ENCODE data around the gene HELZ2.

The HELZ2 gene

DNA sequence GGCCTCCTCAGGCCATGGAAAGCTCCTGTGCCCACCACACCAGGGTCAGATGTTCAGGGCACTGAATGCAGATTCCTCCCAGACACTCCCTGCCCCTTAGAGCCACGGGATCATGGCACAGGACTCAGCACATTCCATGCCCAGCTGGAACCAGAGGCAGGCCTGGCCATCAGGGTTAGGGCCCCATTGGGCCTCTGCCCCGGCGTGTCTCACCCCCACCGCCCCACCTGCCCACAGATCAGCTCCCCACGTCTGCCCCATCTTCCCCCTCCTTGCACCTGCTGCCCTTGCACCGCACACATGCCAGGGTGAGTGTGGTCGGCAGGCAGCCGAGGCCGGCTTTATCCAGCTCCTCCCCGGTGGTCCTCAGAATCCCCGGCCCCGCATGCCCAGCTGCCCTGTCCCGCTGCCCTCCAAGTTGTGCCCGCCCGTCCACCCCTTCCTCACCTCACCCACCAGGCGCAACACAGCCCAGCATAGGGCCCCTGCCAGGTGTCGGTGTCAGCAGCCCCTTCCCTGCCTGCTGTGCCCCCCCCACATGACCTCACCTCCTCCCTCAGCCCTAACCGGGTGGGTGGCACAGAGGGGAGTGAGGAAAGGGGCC, 24.3 kb downstream of the HELZ2 start:
- DNase-seq: no peak

DNA sequence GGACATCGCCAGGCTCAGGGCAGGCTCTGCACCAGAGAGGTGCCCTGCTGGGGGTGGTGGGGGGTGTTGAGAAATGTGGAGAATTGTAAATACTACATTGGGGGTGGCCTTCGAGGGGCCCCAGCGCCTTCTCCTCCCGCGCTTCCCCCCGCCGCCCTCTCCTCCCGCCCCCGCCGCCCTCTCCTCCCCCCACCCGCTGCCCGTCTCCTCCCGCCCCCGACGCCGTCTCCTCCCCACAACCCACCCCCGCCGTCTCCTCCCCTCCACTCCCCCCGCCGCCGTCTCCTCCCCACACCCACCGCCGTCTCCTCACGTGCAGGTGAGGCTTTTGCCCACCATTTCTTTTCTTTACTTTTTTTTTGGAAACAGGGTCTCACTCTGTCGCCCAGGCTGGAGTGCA, 25.0 kb downstream of the HELZ2 start:
- no peak for DNase-seq

DNA sequence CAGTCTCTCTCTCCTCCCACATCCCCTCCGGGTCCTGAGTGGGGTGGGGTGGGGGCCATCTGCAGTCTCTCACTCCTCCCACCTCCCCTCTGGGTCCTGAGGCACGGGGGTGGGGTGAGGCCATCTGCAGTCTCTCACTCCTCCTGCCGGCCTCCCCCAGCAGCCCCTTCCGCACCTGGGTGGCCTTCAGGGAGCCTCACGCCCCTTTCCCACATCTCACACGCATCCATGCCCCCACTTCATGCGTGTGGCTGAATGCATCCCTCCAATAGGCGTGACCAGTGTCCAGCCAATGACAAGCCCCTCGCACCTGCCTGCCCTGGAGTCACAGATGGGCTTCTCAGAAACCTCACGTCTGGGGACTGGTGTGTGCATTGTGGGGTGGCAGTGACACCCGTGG, 25.5 kb downstream of the HELZ2 start:
- DNase-seq: no peak

DNA sequence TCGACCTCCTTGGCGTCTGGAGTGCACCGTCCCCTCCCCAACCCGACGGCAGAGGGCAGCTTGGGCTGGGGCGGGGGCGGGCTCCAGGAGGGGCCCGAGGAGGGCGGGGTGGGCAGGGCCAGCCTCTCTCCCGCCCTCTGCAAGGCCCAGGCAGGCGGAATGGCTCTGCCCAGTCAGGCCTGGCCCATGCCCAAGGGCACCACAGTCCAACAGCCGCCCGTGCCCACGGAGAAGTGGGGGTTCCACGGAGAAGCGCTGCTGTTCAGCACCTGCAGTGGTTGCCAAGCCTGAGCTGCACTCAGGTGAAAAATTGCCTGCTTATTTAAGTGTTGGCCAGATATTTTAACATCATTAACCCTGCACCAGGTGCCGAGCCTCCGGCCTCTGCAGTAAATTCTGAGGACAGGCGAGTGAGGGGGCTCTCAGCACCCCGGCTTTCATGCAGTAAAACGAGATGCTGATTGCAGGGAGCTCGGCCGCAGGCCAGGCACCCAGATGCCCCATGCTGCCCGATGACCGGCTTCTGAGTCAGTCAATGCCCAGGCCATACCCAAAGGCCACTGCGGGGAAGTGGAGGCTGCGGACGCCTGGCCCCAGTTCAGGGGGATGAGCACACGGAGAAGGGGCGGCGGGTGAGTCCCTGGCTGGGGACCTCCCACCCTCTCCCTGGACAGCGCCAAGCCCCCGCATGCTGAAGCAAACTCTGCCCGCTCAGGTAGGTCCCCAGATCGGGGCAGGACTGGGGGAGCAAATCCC, 26.1 kb downstream of the HELZ2 start, which contains the start of gene SRMS:
SRMS (minus strand) TSS at position 25 of the 756 bp plus-strand sequence. CDS start 286 bp downstream, outside the sequence.
- DNase-seq: no peak

DNA sequence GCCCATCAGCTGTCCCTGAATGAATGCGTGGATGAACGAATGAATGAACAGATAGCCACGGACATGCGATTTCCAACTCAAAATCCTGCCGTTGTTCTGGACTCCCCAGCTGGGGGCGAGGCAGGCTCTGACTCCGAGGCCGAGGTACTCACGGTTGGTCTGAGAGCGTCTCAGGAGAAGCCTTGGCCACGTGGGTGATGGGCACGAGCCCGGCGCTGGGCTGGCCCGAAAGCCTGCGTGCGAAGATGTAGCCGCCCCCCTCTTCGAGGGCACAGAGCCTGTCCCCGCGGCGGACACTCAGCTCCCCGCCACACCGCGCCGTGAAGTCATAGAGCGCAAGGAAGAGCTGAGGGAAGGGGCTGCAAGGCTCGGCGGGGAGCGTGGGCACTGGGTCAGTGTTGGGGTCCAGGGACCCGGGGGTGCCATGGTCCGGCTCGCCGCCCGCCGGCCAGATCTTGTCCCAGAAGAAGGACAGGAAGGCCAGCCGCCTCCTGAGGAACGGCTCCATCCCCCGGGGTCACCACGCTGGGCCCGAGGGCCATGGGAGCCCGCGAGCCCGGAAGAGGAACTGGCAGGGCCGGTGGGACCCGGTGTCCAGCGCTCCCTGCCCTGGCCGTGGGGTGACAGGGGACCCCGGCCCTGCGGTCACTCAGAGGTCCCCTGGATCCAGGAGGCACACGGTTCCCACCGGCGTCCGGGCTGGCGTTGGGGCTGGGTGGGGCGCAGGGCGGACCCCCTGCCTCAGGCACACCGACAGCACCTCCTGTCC, 26.9 kb downstream of the HELZ2 start:
- no peak for DNase-seq

DNA sequence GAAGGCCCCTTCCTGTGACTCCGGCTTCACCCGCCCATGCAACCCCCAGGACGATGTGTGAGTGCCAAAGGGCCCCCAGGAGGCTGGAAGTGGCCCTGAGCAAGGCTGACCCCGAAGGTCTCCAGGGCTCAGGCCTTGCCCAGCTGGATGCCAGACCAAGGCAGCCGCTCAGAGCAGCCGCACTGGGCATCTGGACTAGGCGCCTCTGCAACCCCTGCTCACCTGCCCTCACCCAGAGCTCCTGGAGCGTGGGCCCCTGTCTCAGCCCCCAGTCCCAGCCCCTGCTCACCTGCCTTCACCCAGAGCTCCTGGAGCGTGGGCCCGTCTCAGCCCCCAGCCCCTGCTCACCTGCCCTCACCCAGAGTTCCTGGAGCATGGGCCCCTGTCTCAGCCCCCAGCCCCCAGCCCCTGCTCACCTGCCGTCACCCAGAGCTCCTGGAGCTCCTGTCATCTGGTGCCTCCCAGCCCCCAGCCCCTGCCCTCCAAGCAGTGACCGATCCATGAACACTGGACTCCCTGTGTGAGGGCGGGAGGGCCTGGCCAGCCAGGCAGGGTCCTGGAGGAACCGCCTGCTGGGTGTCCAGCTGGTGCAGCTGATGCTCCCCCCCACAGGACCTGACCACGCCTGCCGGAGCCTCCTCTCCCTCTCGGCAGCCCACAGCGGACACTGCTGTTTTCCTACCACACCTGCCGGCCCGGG, 27.6 kb downstream of the HELZ2 start:
- DNase-seq: no peak

DNA sequence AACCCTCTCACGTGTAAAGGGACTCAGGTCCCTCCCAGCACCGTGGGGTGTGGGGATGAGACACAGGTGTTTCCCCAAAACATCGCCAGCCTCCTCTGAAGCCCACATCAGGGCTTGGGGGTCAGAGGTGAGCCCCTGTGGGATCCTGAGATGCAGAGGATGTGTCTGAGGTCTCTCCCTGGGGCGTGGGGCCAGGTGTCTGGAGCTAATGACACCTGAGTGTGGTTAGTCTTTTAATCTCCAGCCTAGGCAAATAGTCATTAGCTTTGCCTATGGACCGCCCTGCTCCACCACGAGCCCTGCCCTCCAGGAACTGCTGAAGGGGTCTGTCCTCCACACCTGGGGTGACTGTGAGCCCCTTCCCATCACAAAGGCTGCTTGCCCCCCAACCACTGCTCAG, 28.2 kb downstream of the HELZ2 start:
- DNase-seq: no peak

DNA sequence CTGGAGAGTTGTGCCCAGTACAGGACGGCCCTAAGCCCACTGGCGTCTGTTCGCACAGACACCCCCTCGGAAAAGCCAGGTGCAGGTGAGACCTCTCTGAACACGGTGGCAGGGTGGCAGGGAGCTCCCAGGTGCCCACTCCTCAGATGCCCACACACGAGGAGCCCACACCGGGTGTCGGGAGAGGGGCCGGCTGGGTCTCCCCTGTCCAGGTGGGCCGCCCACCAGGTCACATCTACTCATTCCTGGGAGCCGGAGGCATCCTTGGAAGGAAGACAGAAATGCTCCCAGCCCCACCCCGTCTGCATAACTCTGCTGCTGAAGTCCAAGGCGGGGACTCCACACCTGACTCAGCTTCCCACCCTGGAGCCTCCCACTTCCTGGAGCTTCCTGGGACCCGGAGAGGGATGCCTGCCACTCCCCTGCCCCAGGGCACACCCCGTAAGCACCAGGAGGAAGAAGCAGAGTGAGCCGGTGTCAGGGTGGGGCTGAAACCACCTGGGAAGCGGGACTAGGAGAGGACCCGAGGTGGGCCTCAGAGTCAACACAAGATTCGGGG, 29.0 kb downstream of the HELZ2 start:
- no peak for DNase-seq

DNA sequence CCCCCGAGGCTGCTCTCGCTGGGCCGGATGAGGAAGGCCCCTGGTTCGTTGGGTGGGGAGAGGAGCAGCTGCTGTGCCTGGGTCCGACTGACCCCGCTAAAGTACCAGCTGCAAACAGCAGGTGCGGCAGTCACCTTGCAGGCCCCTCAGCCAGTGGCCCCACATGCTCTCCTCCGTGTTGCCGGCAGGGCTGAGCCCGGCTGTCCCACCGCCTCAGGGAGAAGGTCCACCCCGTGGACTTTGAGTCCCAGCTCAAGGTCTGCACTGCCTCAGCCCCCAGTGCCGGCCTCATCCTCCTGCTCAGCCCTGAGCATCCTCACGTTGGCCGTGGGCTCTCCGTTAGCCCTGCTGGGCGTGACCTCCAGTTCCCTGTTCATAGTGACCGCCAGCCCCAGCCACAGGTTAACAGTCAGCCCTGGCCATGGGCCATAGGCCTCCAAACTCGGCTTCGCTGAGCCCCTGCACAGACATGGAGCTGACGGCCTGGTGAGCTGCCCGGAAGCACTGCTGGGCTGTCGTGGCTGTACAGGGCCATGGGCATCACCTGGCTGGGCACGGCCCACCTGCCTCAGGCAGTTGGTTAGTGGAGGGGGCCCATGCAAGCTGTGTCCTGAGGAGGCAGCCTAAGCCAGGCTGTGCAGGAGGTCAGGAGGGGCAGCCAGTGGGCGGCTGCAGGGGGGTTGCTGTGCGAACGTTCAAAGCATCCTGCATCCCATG, 29.6 kb downstream of the HELZ2 start:
- DNase-seq: no peak

DNA sequence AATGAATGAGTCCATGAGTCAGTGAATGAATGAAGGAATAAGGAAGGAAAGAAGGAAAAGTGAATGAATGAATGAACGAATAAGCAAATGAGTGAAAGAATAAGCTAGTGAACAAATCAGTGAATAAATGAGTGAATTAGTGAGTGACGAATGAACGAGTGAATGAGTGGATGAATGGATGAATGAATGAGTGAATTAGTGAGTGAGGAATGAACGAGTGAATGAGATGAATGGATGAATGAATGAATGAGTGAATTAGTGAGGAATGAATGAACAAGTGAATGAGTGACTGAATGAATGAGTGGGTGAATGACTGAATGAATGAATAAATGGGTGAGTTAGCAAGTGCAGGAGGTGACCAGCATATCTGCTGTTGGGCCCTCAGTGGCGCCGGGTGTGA, 30.3 kb downstream of the HELZ2 start:
- no peak for DNase-seq

DNA sequence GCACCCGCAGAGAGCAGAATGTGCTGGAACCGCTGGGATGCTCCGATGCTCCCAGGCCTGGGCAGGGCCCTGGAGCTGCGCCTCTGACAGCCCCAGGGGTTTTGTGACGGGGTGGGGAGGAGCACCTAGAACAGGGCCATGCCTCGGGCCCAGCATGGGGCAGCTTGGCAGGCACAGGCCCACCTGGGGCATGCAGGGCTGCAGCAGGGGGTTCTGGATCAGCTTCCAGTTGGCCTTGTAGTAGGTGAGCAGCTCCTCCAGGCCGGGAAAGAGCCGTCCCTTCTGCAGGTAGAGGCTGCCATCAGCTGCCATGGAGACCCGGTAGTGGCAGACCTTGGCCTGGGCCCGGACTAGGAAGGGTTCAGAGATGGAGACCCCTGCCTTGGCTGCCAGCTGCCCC, 30.9 kb downstream of the HELZ2 start:
- DNase-seq: no peak

DNA sequence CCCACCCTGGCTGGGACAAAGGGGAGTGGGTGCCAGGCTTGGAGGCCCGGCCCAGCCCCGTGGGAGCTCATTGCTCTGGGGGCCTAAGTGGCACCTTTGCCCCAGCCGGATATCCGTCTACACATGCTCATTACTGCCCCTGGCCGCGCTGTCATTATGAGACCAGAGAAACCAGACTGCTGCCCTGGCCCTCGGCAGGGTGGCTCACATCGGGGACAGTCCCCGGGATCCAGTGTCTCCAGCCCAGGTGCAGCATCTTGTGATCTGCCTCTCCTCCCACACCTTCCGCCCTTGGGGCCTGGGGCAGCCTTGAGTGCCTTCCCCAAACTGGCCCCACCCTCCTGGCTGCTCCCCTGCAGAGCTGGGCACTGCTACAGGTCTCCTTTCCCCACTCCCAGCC, 31.3 kb downstream of the HELZ2 start:
- DNase-seq: no peak

DNA sequence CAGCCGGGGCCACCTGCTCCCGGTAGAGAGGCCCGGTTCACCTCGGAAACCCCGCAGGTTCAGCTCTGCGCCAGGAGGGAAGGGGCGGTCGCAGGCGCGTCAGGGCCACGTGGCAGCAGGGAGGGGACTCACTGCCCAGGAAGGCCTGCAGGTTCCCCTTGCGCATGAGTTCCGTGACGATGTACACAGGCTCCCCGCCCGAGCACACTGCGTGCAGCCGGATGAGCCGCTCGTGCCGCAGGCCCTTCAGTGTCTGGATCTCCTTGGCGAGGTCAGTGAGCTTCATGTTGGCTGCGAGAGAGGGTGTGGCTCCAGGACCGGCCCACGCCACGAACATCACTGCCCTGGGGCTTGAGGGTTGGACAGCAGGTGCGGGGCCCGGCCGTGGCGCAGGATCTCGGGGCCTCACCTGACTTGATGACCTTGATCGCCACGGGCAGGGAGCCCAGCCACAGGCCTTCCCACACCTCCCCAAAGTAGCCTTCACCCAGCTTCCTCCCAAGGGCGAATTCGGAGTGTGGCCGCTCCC, 31.9 kb downstream of the HELZ2 start:
- no peak for DNase-seq

DNA sequence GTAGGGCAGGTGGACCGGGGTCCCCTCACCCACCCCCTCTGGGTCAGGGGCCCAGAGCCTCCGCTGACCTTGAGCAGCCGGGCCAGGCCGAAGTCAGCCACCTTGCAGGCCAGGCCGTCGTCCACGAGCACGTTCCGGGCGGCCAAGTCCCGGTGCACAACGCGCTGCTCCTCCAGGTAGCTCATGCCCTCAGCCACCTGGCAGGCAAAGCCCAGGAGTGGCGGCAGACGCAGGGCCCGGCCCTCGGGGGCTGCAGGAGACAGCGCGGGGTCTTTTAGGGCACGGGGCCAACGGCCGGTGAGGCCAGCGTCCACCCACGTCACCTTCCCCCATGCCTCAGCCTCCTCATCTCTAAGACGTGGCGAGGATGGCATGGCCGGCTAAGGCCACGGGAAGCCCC, 32.7 kb downstream of the HELZ2 start:
- DNase-seq: no peak

DNA sequence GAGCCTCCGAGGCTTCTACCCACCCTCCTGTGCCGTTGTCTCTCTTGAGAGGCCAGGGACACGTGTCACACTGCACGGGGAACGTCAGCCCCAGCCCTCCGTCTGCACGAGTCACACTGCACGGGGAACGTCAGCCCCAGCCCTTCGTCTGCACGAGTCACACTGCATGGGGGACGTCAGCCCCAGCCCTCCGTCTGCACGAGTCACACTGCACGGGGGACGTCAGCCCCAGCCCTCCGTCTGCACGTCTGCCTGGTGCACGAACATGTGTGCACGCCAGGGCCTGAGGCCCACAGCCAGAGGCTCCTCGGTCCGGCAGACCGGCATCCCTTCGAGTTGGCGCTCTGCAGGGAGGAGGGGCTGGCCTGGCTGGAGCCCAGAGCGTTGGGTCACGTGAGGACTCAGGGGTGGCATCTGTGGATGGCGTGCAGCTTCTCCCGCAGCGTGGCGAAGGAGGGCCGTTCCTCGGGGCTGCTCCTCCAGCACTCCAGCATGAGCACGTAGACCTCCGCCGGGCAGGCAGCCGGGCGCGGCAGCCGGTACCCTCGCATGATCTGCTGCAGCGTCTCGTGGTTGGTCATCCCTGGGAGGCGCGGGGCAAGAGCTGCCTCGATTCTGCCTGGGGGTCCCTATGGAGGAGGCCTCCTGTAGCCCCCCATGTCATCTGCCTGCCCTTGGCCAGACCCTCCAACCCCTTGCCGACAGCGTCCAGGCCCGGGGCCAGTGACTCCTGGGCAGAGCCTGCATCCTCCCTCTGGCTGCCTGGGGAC, 33.4 kb downstream of the HELZ2 start:
- no peak for DNase-seq

DNA sequence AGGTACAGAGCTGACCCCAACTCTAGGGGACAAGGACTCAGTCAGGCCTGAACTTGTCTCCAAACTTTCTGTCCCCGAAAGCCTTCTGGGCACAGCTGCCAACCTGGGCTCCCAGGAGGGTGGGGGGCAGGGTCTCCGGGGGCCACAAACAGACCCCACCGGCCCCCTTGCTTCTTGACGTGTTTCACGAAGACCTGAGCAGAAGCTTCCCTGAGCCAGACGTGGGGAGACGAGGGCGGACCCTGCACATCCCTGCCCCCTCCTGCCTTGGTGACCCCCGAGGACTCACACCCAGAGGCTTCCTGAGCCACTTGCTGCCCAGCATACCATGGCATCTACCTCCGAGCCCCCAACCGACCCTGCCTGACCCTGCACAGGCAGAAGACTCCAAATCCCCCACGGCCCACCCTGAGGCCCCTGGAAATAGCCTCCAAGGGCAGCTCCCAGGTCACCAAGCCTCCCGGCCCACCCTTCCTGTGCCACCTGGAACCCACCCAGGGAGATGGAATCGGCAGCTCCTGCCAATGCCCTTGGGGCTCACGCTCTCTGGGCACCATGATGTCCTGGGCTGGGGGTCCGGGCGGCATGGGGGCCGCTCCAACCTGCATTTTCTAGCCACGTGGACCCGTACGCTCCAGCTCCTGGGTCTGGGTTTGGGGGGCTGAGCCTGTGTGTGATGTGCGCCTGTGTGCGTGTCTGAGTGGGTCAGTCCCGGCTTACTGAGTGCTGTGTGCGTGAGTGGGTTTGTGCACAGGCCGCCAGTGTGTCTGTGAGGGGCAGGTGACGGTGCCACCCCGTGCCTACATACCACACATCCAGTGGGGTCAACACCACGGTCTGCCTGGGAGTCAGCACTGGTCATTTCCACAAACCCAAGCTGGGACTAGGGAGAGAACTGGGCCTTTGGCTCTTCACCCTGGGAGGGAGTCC, 34.3 kb downstream of the HELZ2 start:
- DNase-seq: no peak

DNA sequence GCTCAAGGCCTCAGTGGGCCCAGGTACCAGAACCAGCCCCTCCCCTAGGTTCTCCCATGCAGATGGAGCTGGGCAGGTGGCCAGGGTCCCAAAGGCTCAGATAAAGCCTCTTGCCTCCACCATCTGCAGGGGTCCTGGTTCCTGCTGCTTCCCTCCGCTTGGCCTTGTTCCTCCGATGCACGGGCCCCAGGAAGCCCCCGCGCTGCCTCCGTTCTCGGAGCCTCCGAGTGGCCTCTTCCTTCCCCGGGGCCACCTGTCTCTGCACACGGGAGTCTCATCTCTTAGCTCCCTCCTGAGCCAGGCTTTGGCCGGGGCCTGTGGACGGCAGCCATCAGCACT, 35.0 kb downstream of the HELZ2 start:
- no peak for DNase-seq

DNA sequence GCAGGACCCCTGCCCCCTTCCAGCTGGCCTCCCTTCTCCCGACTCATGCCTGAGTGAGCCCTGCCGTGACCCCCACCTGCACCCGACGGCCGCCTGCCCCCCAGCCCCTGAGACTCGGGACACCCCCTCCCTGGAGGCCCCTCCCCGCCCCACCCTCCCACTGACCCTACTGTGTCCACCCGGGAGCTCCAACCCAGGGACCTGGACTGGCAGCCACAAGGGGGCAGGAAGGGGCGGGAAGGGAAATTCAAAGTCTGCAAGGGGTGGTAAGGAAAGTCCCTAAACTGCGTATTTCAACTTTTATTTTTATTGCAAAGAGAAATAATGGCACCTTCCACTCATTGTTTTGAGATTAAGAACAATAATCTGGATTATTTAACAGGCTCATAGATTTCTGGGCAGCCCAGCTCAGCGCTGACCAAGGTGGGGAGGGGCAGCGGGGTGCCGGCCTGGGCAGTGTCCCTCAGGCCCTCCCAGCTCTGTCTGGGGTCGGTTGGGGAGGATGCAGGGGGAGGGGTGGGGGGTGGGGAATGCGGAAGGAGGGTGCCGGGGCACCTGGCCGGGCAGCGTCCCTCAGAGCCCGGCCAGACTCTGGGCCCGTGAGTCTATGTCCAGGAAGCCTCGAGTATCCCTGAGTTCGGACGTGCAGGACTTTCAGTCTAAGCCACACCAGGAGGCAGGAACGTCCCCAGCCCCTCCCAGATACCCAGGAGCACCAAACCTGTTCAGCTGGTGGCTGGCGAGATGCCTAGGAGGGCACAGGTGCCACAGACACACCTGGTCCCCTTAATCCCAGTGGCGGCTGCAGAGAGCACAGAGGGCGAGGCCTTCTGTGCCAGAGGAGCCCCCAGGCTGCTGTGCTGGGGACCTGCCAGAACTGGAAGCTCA, 35.6 kb downstream of the HELZ2 start:
- no peak for DNase-seq

DNA sequence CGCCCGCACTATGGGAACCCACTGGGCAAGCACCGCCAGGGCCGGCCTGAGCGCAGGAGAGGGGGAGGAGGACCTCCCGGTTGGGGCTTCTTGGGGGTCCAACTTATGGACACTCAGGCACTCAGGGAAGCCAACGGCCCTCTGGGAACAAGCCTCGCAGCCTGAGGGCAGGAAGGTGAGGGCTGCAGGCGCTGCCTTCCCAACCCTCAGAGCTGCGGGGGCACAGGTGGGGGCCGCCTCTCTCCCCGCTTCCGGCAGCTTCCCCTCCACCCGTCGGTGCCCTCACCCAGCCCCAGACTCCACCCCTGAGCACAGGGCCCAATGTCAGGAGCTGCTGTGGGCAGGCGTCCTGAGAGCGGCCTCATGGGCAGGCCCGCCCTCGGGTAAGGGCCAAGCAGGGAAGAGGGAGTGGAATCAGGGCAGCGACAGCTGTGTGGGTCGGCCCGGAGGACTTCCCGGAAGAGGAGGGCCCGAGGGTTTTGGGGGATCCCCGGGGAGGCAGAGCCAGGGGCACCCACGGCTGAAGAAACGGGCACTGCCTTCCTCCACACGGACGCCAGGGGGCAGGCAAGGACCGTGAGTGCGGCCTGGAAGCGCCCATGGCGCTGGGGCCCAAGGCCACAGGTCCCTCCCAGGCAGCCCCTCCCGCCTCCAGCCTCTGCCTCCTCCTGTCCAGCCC, 36.4 kb downstream of the HELZ2 start:
- peak; percentile 45 for DNase-seq

Data from NCI-H2227 treated with DMSO at 0.1 percent for 48 hours (cell line).